MM.1S (cell line): ENCODE data around the gene FRMD8.

Experiments used
- EZH2 ChIP-seq: fragments of 300-600 bp; sonication (generic); optimal IDR thresholded peaks from 2 replicates; pipeline ENCODE3; 2017; ENCODE audit warnings: low read depth, mild to moderate bottlenecking, antibody characterized with exemption, low read length, mixed read lengths
- TF ChIP-seq, protein P1 (sequence below): fragments of 300-600 bp; sonication (generic); IDR thresholded peaks from 2 replicates; pipeline ENCODE4 v1.5.1; 2016; ENCODE audit warnings: antibody characterized with exemption, low read length, mixed read lengths

DNA sequence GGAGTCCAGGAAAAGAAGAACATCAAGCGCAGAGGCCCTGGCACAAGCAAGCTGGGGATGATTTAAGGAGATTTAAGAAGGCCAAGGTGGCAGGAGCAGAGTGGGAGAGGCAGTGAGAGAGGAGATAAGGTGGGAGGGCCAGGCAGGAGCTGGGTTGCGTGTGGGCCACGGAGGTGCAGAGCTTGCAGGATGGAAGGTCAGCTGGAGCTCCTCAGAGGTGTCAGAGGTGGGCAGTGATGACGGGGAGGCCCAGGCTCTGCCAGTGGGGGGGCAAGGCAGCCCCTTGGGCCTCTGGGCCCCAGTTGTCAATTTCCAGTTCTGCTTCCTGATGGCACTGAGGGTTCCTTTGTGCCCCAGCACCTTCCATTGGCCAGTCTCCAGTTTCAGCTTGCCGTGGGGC, 6.5 kb downstream of the FRMD8 start:
- TF ChIP-seq, protein P1, sequence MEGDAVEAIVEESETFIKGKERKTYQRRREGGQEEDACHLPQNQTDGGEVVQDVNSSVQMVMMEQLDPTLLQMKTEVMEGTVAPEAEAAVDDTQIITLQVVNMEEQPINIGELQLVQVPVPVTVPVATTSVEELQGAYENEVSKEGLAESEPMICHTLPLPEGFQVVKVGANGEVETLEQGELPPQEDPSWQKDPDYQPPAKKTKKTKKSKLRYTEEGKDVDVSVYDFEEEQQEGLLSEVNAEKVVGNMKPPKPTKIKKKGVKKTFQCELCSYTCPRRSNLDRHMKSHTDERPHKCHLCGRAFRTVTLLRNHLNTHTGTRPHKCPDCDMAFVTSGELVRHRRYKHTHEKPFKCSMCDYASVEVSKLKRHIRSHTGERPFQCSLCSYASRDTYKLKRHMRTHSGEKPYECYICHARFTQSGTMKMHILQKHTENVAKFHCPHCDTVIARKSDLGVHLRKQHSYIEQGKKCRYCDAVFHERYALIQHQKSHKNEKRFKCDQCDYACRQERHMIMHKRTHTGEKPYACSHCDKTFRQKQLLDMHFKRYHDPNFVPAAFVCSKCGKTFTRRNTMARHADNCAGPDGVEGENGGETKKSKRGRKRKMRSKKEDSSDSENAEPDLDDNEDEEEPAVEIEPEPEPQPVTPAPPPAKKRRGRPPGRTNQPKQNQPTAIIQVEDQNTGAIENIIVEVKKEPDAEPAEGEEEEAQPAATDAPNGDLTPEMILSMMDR, result no peak
- TF ChIP-seq EZH2, result no peak
